Adipose tissue (tissue), 3 donors: ENCODE results near the gene IER5. TPM values are rescaled to one million over a fixed set of nuclear protein-coding genes. Genes with fewer than 3 reads are reported as not detected.
"Not testable (repeated sequence)": the region's sequence is repeated elsewhere in the genome, so short reads cannot be mapped to it uniquely, and the experiment has no call there.

Experiments
- H3K27ac ChIP-seq: one replicate; pipeline ENCODE4 v1.5.1; 2013; ENCODE audit warnings: low read depth, low read length
- WGBS, 3 donors: extraction: QIAGEN DNeasy Blood & Tissue Kit; methylation state at CpG; one replicate each; pipeline ENCODE4 v1.1.7; 2013; 5-methylcytosine and 5-hydroxymethylcytosine counted together
- polyA plus RNA-seq, 3 donors: library from polyadenylated mRNA; stranded (reverse); fragments of 200-250 nt; gene quantifications; one replicate each; pipeline ENCODE4 v1.2.3, GENCODE V29; 2013
- donor health status: healthy with polysubstance abuse.
- donor health status: Bipolar disorder and iron deficiency.
- donor health status: healthy.

Gene IER5
- polyA plus RNA-seq, 3 donors: 2.3 to 13.6 (median 8.5) TPM

GRCh38 chr1:181107711-181108110 lies 19.2 kb downstream of the IER5 start:
- no peak overlapping the region for H3K27ac ChIP-seq
- 35 to 58% (median 47%) methylated on average over 2 of the region's 2 CpGs for WGBS, 3 donors

- no peak overlapping the region for H3K27ac ChIP-seq
- WGBS, 3 donors: 57 to 93% (median 83%) methylated on average over 7 of the region's 7 CpGs
Observed at GRCh38 chr1:181108304-181108867, 19.9 kb downstream of the IER5 start.

- 76 to 85% (median 80%) methylated on average over 2 of the region's 2 CpGs for WGBS, 3 donors
- H3K27ac ChIP-seq: no peak overlapping the region
Observed at GRCh38 chr1:181110013-181110412, 21.5 kb downstream of the IER5 start.

GRCh38 chr1:181111559-181111958 lies 23.1 kb downstream of the IER5 start:
- 86 to 94% (median 91%) methylated on average over 3 of the region's 3 CpGs for WGBS, 3 donors
- H3K27ac ChIP-seq: no peak overlapping the region

- WGBS, 3 donors: 63 to 77% (median 70%) methylated on average over 10 of the region's 10 CpGs
- no peak overlapping the region for H3K27ac ChIP-seq
Observed at GRCh38 chr1:181112071-181112929, 23.8 kb downstream of the IER5 start.

- WGBS, 3 donors: 54 to 72% (median 62%) methylated on average over 6 of the region's 6 CpGs
Observed at GRCh38 chr1:181113059-181113641, 24.6 kb downstream of the IER5 start.

GRCh38 chr1:181114574-181115367 lies 26.3 kb downstream of the IER5 start:
- 77 to 90% (median 84%) methylated on average over 11 of the region's 11 CpGs for WGBS, 3 donors
- H3K27ac ChIP-seq: no peak overlapping the region

More at GRCh38 chr1:181113059-181113641, 24.6 kb downstream of the IER5 start:
- no peak overlapping the region for H3K27ac ChIP-seq

- WGBS, 3 donors: 87 to 95% (median 89%) methylated on average over 3 of the region's 3 CpGs
- no peak overlapping the region for H3K27ac ChIP-seq
Observed at GRCh38 chr1:181115368-181115684, 26.8 kb downstream of the IER5 start.

GRCh38 chr1:181115971-181116370 lies 27.5 kb downstream of the IER5 start:
- 92 to 97% (median 95%) methylated on average over 9 of the region's 9 CpGs for WGBS, 3 donors
- H3K27ac ChIP-seq: not testable (repeated sequence)

GRCh38 chr1:181116819-181117390 lies 28.4 kb downstream of the IER5 start:
- H3K27ac ChIP-seq: no peak overlapping the region
- 82 to 86% (median 86%) methylated on average over 3 of the region's 3 CpGs for WGBS, 3 donors

- WGBS, 3 donors: 55 to 77% (median 75%) methylated on average over 9 of the region's 9 CpGs
- H3K27ac ChIP-seq: no peak overlapping the region
Observed at GRCh38 chr1:181117648-181118449, 29.3 kb downstream of the IER5 start.

GRCh38 chr1:181119093-181119989 lies 30.8 kb downstream of the IER5 start:
- WGBS, 3 donors: 81 to 87% (median 83%) methylated on average over 6 of the region's 6 CpGs
- no peak overlapping the region for H3K27ac ChIP-seq

GRCh38 chr1:181120924-181121323 lies 32.4 kb downstream of the IER5 start:
- no peak overlapping the region for H3K27ac ChIP-seq
- WGBS, 3 donors: 74 to 87% (median 85%) methylated on average over 2 of the region's 2 CpGs

GRCh38 chr1:181121498-181121897 lies 33.0 kb downstream of the IER5 start:
- no peak overlapping the region for H3K27ac ChIP-seq
- 89 to 91% (median 89%) methylated on average over 5 of the region's 5 CpGs for WGBS, 3 donors

GRCh38 chr1:181122222-181122621 lies 33.7 kb downstream of the IER5 start:
- WGBS, 3 donors: 82% methylated on average over 5 of the region's 5 CpGs
- H3K27ac ChIP-seq: no peak overlapping the region

- WGBS, 3 donors: 82 to 99% (median 94%) methylated on average over 3 of the region's 3 CpGs
- H3K27ac ChIP-seq: no peak overlapping the region
Observed at GRCh38 chr1:181123173-181123572, 34.7 kb downstream of the IER5 start.

- 0 to 21% (median 8%) methylated on average over 2 of the region's 2 CpGs for WGBS, 3 donors
- no peak overlapping the region for H3K27ac ChIP-seq
Observed at GRCh38 chr1:181124291-181124751, 35.8 kb downstream of the IER5 start.
